Measurements from ENCODE around the gene NIPA2. TPM values are rescaled to one million over a fixed set of nuclear protein-coding genes. Genes with fewer than 3 reads are reported as not detected.

The NIPA2 gene
- total RNA-seq, 3 donors from 2014 or later: 111 to 112 (median 111) TPM

GRCh38 chr15:22912256-22912655, 73.8 kb downstream of the NIPA2 start:
- Mint-ChIP-seq H3K9me3 (no peaks in the 10 kb centered on the region), H3K4me3 (no peak overlapping the region), H3K4me1 (ENCODE audit: low read depth) (no peaks in the 10 kb centered on the region), H3K27me3 (ENCODE audit: low read depth) (no peaks in the 10 kb centered on the region), H3K36me3 (ENCODE audit: insufficient read depth) (peaks cover 12% of the 10 kb centered on the region)
- DNase-seq (no peak), ATAC-seq (no peak)

DNA sequence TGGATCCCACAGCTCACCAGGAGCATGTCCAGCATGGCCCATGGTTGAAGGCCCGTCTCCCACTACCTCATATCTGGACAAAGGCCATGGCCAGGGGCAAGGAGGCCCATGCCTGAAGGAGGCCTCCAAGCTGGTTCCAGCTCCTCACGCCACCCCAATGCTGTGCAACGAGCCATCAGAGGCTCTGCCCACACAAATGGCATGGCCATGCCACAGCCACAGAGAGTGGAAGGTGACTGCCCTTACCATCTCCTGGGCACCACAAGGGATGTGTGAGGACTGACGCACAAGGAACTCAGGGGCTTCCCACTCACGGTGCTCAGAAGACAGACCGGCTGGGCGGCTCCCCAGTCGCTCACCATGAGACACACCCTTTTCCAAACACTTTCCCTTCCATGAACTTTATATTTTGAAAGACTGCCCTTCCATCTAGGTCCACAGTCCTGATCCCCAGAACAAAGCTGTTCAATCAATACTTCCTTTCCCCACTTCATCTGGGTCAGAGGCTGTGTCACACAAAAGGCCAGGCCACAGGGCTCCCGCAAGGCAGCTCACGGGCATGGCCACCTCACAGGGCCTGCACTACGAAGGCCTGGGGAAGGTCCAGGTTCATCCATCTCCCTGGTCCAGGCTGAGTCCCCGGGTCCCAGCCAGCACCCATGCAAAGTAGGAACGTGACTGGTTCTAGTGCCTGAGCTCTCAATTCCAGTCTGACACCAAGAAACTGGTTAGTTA, 75.3 kb downstream of the NIPA2 start:
- ATAC-seq (no peak), DNase-seq (no peak)
- no peaks in the 10 kb centered on the region for H3K4me1 Mint-ChIP-seq (ENCODE audit: low read depth)
- H3K9me3 Mint-ChIP-seq: no peaks in the 10 kb centered on the region
- H3K27me3 Mint-ChIP-seq (ENCODE audit: low read depth): no peaks in the 10 kb centered on the region
- no peak overlapping the region for H3K4me3 Mint-ChIP-seq
- peaks cover 7% of the 10 kb centered on the region for H3K36me3 Mint-ChIP-seq (ENCODE audit: insufficient read depth)

DNA sequence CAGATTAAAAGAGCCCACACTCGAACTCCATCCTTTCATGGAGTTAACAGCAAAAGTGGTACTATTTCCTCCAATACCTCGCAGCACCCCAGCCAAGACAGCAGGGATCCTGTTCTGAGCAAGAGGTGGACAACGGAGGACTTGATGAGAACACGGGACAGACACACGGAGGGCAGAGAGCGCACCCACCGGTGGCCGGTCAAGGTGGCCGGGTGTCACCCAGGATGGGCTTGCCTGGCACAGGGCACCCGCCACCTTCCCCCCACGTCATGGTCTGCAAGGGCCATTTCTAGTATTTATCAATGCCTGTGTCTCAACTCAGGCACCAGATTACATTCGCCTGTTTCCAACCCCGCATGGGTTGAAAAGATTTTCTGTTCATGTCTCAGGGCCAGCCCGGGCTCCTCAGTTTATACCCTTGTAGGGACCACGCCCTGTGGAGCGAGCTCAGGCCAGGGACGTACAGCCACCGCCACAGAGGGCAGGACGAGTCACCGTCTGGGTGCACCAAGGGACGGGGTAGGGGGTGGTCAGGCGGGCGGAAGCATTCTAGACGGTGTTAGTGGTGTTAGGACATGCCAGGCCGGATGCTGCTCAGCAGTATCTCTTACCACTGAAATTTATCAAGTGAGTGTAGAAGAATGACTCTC, 77.5 kb downstream of the NIPA2 start:
- Mint-ChIP-seq H3K4me3 (no peak overlapping the region), H3K9me3 (no peaks in the 10 kb centered on the region), H3K4me1 (ENCODE audit: low read depth) (no peaks in the 10 kb centered on the region), H3K27me3 (ENCODE audit: low read depth) (no peaks in the 10 kb centered on the region), H3K36me3 (ENCODE audit: insufficient read depth) (peaks cover 4% of the 10 kb centered on the region)
- no peak for DNase-seq
- no peak for ATAC-seq

DNA sequence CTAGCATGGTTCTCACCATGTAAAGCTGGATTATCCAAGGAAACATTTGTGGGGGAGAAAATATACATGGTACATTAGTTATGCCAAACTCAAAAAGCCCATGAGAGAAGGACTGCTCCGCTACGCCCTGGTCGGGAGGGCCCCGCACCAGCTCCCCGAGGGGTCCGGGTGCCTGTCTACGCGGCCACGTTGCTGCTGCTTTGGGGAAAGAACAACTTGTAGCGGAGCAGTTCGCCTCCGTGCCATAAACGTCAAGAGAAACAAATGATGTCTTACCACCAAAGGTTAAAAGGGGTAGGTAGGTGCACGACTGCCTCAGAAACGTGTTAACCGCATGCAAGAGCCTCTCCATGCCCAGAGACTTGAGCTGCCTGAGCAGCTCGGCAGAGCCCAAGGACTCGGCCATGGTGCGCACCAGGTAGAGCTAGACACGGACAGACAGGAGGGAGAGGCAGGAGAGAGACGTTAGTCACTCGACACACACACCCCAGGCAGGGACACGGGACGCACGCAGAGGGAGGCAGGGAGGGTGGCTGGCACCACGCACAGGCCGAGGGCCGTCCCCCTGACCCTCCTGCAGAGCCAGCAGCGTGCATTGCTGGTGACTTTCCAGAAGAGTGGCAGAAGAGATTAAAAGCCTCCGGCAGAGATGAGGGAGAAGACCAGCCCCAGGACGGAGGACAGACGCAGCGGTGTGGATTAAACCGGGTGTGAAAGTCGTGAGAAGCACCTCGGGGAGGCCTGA, 78.3 kb downstream of the NIPA2 start:
- Mint-ChIP-seq H3K4me3 (no peak overlapping the region), H3K27me3 (ENCODE audit: low read depth) (no peaks in the 10 kb centered on the region), H3K9me3 (no peaks in the 10 kb centered on the region), H3K4me1 (ENCODE audit: low read depth) (no peaks in the 10 kb centered on the region), H3K36me3 (ENCODE audit: insufficient read depth) (peaks cover 3% of the 10 kb centered on the region)
- DNase-seq (no peak), ATAC-seq (no peak)

DNA sequence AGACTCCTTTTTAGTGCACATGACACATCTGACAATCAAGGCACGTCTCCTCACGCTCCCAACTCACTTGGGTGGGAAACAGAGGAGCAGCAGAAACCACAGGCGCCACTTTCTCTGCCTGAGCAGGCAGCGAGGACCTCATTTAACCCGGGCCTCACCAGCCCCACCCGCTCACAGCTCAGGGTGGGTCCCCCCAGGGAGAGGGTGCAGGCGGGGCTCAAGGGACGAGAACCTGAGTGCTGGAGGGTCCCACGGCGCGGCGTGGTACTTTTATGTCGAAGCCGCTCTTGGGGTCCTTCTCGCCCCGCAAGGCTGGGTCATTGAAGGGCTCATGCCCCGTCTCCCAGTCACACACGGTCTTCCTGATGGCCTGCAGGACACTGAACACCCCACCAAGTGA, 79.1 kb downstream of the NIPA2 start:
- ATAC-seq (no peak), DNase-seq (no peak)

More for the DNA sequence above, 79.1 kb downstream of the NIPA2 start:
- no peak overlapping the region for H3K4me3 Mint-ChIP-seq
- no peaks in the 10 kb centered on the region for H3K4me1 Mint-ChIP-seq (ENCODE audit: low read depth)
- H3K27me3 Mint-ChIP-seq (ENCODE audit: low read depth): no peaks in the 10 kb centered on the region
- H3K36me3 Mint-ChIP-seq (ENCODE audit: insufficient read depth): no peaks in the 10 kb centered on the region
- H3K9me3 Mint-ChIP-seq: no peaks in the 10 kb centered on the region

Other genes with a start within 250 kb of the NIPA2 start
- 10 to 100 TPM; 57.9 to 84.9 (median 69.0) TPM for gene NIPA1, start 52.0 kb upstream of the NIPA2 start, total RNA-seq
- 10 to 100 TPM in 2 of 3 donors, 1 to 10 TPM in 1; 8.8 to 17.9 (median 12.5) TPM for gene CYFIP1, start 141.7 kb downstream of the NIPA2 start, total RNA-seq
- 10 to 100 TPM; 17.5 to 19.4 (median 17.6) TPM for gene TUBGCP5, start 200.9 kb downstream of the NIPA2 start, total RNA-seq